HEK293 (cell line): ENCODE data around the gene TOMM40L.

ENCODE experiments used
- CTCF ChIA-PET: fragments of 350-600 bp; formaldehyde crosslinking; extraction: SDS; loops from one replicate; lab custom pipeline; 2021; ENCODE audit warnings: antibody characterized with exemption; lab: Yijun Ruan, JAX
- POLR2A ChIA-PET: fragments of 300-600 bp; formaldehyde crosslinking; extraction: SDS; loops from one replicate; lab custom pipeline; 2020; ENCODE audit warnings: antibody characterized with exemption, inconsistent platforms; lab: Yijun Ruan, JAX
- H3K27ac ChIP-seq: fragments of 200-500 bp; sonication (Bioruptor generic); 2 replicates; pipeline ENCODE4 v1.5.1; 2014; ENCODE audit warnings: low read depth, low read length, control low read depth, inconsistent platforms; ENCODE audit errors: extremely low read depth
- H3K36me3 ChIP-seq, 2 experiments: fragments of 200-500 bp in 1 of 2; sonication (Bioruptor generic) in 1 of 2; 1 replicate in 1 of 2; 2 replicates in 1 of 2; pipeline ENCODE4 v1.5.1; 2014 to 2017; ENCODE audit warnings: inconsistent platforms in 2 of 2, low read length in 2 of 2; ENCODE audit not compliant: control insufficient read depth in 2 of 2, insufficient read depth in 1 of 2
- H3K4me1 ChIP-seq: fragments of 200-500 bp; sonication (Bioruptor generic); 2 replicates; pipeline ENCODE4 v1.5.1; 2014; ENCODE audit warnings: mild to moderate bottlenecking, low read length, inconsistent platforms; ENCODE audit not compliant: control insufficient read depth, insufficient read depth
- H3K4me3 ChIP-seq: 2 replicates; pipeline ENCODE4 v1.5.1; 2011; ENCODE audit warnings: low read depth, mild to moderate bottlenecking, control low read depth, low read length, moderate library complexity
- H3K9me3 ChIP-seq: fragments of 200-500 bp; sonication (Bioruptor generic); 2 replicates; pipeline ENCODE4 v1.5.1; 2014; ENCODE audit warnings: low read depth, low read length, inconsistent platforms; ENCODE audit not compliant: control insufficient read depth, insufficient read depth
- GFI1B ChIP-seq: fragments of 450-650 bp; formaldehyde crosslinking; IDR thresholded peaks from 2 replicates; pipeline ENCODE4 v1.5.1; 2016; ENCODE audit warnings: missing biosample characterization, missing genetic modification characterization
- HOXC10 ChIP-seq: sonication (generic); formaldehyde crosslinking; IDR thresholded peaks from 2 replicates; pipeline ENCODE4 v1.8.1; 2023; ENCODE audit warnings: mild to moderate bottlenecking, missing genetic modification reagents
- HOXD13 ChIP-seq: sonication (generic); formaldehyde crosslinking; IDR thresholded peaks from 2 replicates; pipeline ENCODE4 v1.8.0; 2022; ENCODE audit warnings: missing genetic modification reagents, borderline replicate concordance
- INSM2 ChIP-seq: fragments of 450-650 bp; formaldehyde crosslinking; IDR thresholded peaks from 2 replicates; pipeline ENCODE4 v1.5.1; 2016; ENCODE audit warnings: missing biosample characterization, missing genetic modification characterization
- KLF1 ChIP-seq: fragments of 450-650 bp; formaldehyde crosslinking; IDR thresholded peaks from 2 replicates; pipeline ENCODE4 v1.5.1; 2016; ENCODE audit warnings: missing biosample characterization, missing genetic modification characterization
- PRDM4 ChIP-seq: fragments of 450-650 bp; formaldehyde crosslinking; IDR thresholded peaks from 2 replicates; pipeline ENCODE4 v1.5.1; 2017; ENCODE audit warnings: missing biosample characterization, missing genetic modification characterization
- SETDB1 ChIP-seq: IDR thresholded peaks from one replicate; pipeline ENCODE4 v1.6.1; 2017; ENCODE audit warnings: mild to moderate bottlenecking, low read length, moderate library complexity, mixed read lengths; ENCODE audit not compliant: insufficient read length
- SP7 ChIP-seq: fragments of 450-650 bp; formaldehyde crosslinking; IDR thresholded peaks from 2 replicates; pipeline ENCODE4 v1.5.1; 2016; ENCODE audit warnings: missing biosample characterization, missing genetic modification characterization
- TRIM28 ChIP-seq: IDR thresholded peaks from 2 replicates; pipeline ENCODE4 v1.6.1; 2011; ENCODE audit warnings: low read length, control low read depth, borderline replicate concordance
- ZBTB26 ChIP-seq: fragments of 450-650 bp; formaldehyde crosslinking; optimal IDR thresholded peaks from 2 replicates; pipeline ENCODE3; 2016; ENCODE audit warnings: missing biosample characterization, mild to moderate bottlenecking, missing genetic modification characterization
- ZIC2 ChIP-seq: fragments of 450-650 bp; formaldehyde crosslinking; IDR thresholded peaks from 2 replicates; pipeline ENCODE4 v1.5.1; 2016; ENCODE audit warnings: missing biosample characterization, missing genetic modification characterization
- ZNF10 ChIP-seq: fragments of 450-650 bp; formaldehyde crosslinking; IDR thresholded peaks from 2 replicates; pipeline ENCODE4 v1.5.1; 2017; ENCODE audit warnings: missing biosample characterization, missing genetic modification characterization
- ZNF155 ChIP-seq: fragments of 450-650 bp; formaldehyde crosslinking; IDR thresholded peaks from 2 replicates; pipeline ENCODE4 v1.5.1; 2016; ENCODE audit warnings: missing biosample characterization, missing genetic modification characterization
- ZNF211 ChIP-seq: fragments of 450-650 bp; formaldehyde crosslinking; IDR thresholded peaks from 2 replicates; pipeline ENCODE4 v1.5.1; 2016; ENCODE audit warnings: low read depth, missing biosample characterization, missing genetic modification characterization
- ZNF223 ChIP-seq: fragments of 450-650 bp; formaldehyde crosslinking; IDR thresholded peaks from 2 replicates; pipeline ENCODE4 v1.5.1; 2016; ENCODE audit warnings: missing biosample characterization, missing genetic modification characterization
- ZNF274 ChIP-seq, 2 experiments: fragments of 200-500 bp in 1 of 2; fragments of 450-650 bp in 1 of 2; sonication (Bioruptor generic) in 1 of 2; formaldehyde crosslinking in 1 of 2; IDR thresholded peaks; 2 replicates each; pipeline versions ENCODE4 v1.5.1 to v1.6.1; 2014 to 2016; ENCODE audit warnings: borderline replicate concordance in 1 of 2, inconsistent platforms in 1 of 2, low read length in 1 of 2, missing biosample characterization in 1 of 2, missing genetic modification characterization in 1 of 2
- ZNF366 ChIP-seq: fragments of 450-650 bp; formaldehyde crosslinking; conservative IDR thresholded peaks from 2 replicates; pipeline ENCODE4 v1.5.1; 2016; ENCODE audit warnings: missing biosample characterization, missing genetic modification characterization
- ZNF473 ChIP-seq: fragments of 450-650 bp; formaldehyde crosslinking; IDR thresholded peaks from 2 replicates; pipeline ENCODE4 v1.5.1; 2017; ENCODE audit warnings: missing biosample characterization, missing genetic modification characterization
- ZNF558 ChIP-seq: fragments of 450-650 bp; formaldehyde crosslinking; IDR thresholded peaks from 2 replicates; pipeline ENCODE4 v1.5.1; 2016; ENCODE audit warnings: missing biosample characterization, missing genetic modification characterization
- ZNF670 ChIP-seq: fragments of 450-650 bp; formaldehyde crosslinking; IDR thresholded peaks from 2 replicates; pipeline ENCODE4 v1.5.1; 2016; ENCODE audit warnings: missing biosample characterization, missing genetic modification characterization, low read depth
- ZNF777 ChIP-seq: fragments of 450-650 bp; formaldehyde crosslinking; IDR thresholded peaks from 2 replicates; pipeline ENCODE4 v1.5.1; 2017; ENCODE audit warnings: missing biosample characterization, missing genetic modification characterization, borderline replicate concordance
- TF ChIP-seq, protein P1 (sequence below): fragments of 450-650 bp; formaldehyde crosslinking; IDR thresholded peaks from 2 replicates; pipeline ENCODE4 v1.5.1; 2016; ENCODE audit warnings: missing biosample characterization, missing genetic modification characterization, borderline replicate concordance
- TF ChIP-seq, protein P2 (sequence below): fragments of 450-650 bp; formaldehyde crosslinking; IDR thresholded peaks from 2 replicates; pipeline ENCODE4 v1.5.1; 2016; ENCODE audit warnings: missing biosample characterization, missing genetic modification characterization
- TF ChIP-seq, protein P3 (sequence below): fragments of 450-650 bp; formaldehyde crosslinking; IDR thresholded peaks from 2 replicates; pipeline ENCODE4 v1.5.1; 2017; ENCODE audit warnings: missing biosample characterization, missing genetic modification characterization

Gene TOMM40L

DNA sequence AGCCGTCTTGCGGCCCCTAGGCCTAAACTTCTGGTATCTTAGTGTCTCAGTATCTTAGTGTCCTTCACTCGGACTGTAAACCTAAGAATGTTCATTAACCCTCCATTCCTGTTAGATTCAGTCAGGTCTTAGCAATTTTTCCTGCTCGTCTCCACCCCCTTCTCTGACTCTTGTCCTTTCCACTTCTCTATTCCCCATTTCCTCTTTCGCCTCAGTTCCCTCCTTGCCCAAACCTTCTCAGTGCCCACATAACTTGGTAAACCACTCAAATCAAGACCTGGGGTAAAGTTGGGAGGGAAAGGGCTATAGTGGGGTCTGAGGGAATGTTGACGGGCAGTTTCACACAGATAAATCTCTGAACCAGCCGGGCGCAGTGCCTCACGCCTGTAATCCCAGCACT is 11.5 kb upstream of the TOMM40L start (continued):
- TF ChIP-seq INSM2 (tag by site-specific recombination) (no peak), ZNF211 (tag by site-specific recombination) (no peak), ZIC2 (no peak), ZNF558 (tag by site-specific recombination) (no peak), ZNF366 (tag by site-specific recombination) (no peak), SP7 (tag by site-specific recombination) (no peak), ZNF670 (tag by site-specific recombination) (no peak), ZBTB26 (tag by site-specific recombination) (no peak), ZNF223 (tag by site-specific recombination) (no peak)
- TF ChIP-seq, protein P1, sequence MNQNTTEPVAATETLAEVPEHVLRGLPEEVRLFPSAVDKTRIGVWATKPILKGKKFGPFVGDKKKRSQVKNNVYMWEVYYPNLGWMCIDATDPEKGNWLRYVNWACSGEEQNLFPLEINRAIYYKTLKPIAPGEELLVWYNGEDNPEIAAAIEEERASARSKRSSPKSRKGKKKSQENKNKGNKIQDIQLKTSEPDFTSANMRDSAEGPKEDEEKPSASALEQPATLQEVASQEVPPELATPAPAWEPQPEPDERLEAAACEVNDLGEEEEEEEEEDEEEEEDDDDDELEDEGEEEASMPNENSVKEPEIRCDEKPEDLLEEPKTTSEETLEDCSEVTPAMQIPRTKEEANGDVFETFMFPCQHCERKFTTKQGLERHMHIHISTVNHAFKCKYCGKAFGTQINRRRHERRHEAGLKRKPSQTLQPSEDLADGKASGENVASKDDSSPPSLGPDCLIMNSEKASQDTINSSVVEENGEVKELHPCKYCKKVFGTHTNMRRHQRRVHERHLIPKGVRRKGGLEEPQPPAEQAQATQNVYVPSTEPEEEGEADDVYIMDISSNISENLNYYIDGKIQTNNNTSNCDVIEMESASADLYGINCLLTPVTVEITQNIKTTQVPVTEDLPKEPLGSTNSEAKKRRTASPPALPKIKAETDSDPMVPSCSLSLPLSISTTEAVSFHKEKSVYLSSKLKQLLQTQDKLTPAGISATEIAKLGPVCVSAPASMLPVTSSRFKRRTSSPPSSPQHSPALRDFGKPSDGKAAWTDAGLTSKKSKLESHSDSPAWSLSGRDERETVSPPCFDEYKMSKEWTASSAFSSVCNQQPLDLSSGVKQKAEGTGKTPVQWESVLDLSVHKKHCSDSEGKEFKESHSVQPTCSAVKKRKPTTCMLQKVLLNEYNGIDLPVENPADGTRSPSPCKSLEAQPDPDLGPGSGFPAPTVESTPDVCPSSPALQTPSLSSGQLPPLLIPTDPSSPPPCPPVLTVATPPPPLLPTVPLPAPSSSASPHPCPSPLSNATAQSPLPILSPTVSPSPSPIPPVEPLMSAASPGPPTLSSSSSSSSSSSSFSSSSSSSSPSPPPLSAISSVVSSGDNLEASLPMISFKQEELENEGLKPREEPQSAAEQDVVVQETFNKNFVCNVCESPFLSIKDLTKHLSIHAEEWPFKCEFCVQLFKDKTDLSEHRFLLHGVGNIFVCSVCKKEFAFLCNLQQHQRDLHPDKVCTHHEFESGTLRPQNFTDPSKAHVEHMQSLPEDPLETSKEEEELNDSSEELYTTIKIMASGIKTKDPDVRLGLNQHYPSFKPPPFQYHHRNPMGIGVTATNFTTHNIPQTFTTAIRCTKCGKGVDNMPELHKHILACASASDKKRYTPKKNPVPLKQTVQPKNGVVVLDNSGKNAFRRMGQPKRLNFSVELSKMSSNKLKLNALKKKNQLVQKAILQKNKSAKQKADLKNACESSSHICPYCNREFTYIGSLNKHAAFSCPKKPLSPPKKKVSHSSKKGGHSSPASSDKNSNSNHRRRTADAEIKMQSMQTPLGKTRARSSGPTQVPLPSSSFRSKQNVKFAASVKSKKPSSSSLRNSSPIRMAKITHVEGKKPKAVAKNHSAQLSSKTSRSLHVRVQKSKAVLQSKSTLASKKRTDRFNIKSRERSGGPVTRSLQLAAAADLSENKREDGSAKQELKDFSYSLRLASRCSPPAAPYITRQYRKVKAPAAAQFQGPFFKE: no peak

DNA sequence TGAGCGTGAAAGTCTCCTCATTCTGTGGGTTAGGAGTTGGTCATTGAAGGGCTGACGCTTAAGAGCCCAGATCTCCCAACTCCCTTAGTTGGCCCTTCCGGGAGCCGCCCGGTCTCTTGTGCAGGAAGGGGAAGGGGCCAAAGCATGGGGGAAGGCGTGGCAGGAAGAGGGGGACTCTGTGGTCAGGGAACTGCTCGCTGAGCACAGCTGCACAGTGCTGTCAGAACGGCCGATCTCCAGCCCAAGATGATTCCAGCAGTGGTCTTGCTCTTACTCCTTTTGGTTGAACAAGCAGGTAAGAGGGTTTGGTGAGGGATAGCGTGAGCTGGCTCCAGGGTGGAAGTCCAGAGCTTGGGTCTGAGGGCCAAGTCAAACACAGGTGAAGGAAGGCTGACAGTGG is 10.8 kb upstream of the TOMM40L start, which contains the start of gene FCER1G:
Gene FCER1G (plus strand): TSS at position 220 of the 400 bp plus-strand sequence. CDS start 27 bp downstream, at position 247.
- POLR2A ChIA-PET: interaction anchor here (1.2 to 1.4 kb wide), 2 partner anchors 11 to 13 kb away, joined by 4 to 10 read pairs; partner anchors contain the start of genes NDUFS2 and TOMM40L
- Histone ChIP-seq H3K4me3 (no peak within 1 kb of the TSS), H3K36me3 (peaks cover 35 to 50% of the 10 kb centered on the region in 2 experiments), H3K4me1 (no peaks in the 10 kb centered on the region), H3K27ac (no peak within 1 kb of the TSS), H3K9me3 (no peaks in the 10 kb centered on the region)
- CTCF ChIA-PET: interaction anchor here (1.6 to 3.4 kb wide), 2 partner anchors 11 to 167 kb away, joined by 6 to 22 read pairs; partner anchors contain the start of gene TOMM40L
- no peak for TF ChIP-seq ZNF777
- no peak for TF ChIP-seq KLF1 (tag by site-specific recombination)
- TF ChIP-seq HOXD13 (CRISPR knock-in tag): no peak
- TF ChIP-seq ZNF155 (tag by site-specific recombination): no peak
- TF ChIP-seq PRDM4: no peak
- no peak for TF ChIP-seq GFI1B (tag by site-specific recombination)
- TF ChIP-seq, protein P2, sequence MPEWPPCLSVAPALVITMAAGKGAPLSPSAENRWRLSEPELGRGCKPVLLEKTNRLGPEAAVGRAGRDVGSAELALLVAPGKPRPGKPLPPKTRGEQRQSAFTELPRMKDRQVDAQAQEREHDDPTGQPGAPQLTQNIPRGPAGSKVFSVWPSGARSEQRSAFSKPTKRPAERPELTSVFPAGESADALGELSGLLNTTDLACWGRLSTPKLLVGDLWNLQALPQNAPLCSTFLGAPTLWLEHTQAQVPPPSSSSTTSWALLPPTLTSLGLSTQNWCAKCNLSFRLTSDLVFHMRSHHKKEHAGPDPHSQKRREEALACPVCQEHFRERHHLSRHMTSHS (tag by site-specific recombination): no peak
- TF ChIP-seq ZNF274 (IDR thresholded peaks at IDR 0.05; ENCODE audit: low read length): no peak
- TF ChIP-seq ZNF274 (tag by site-specific recombination; IDR thresholded peaks at IDR 0.05; ENCODE audit: borderline replicate concordance): no peak
- no peak for TF ChIP-seq TRIM28
- TF ChIP-seq HOXC10 (CRISPR knock-in tag): no peak
- TF ChIP-seq SETDB1: no peak
- TF ChIP-seq, protein P3, sequence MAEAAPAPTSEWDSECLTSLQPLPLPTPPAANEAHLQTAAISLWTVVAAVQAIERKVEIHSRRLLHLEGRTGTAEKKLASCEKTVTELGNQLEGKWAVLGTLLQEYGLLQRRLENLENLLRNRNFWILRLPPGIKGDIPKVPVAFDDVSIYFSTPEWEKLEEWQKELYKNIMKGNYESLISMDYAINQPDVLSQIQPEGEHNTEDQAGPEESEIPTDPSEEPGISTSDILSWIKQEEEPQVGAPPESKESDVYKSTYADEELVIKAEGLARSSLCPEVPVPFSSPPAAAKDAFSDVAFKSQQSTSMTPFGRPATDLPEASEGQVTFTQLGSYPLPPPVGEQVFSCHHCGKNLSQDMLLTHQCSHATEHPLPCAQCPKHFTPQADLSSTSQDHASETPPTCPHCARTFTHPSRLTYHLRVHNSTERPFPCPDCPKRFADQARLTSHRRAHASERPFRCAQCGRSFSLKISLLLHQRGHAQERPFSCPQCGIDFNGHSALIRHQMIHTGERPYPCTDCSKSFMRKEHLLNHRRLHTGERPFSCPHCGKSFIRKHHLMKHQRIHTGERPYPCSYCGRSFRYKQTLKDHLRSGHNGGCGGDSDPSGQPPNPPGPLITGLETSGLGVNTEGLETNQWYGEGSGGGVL: no peak
- no peak for TF ChIP-seq ZNF10 (tag by site-specific recombination)
- no peak for TF ChIP-seq ZNF473 (tag by site-specific recombination)
